Measurements from ENCODE around the gene C1QTNF1. TPM values are rescaled to one million over a fixed set of nuclear protein-coding genes. Genes with fewer than 3 reads are reported as not detected.

The C1QTNF1 gene
- total RNA-seq, 1 donor, result 13.8 TPM

DNA sequence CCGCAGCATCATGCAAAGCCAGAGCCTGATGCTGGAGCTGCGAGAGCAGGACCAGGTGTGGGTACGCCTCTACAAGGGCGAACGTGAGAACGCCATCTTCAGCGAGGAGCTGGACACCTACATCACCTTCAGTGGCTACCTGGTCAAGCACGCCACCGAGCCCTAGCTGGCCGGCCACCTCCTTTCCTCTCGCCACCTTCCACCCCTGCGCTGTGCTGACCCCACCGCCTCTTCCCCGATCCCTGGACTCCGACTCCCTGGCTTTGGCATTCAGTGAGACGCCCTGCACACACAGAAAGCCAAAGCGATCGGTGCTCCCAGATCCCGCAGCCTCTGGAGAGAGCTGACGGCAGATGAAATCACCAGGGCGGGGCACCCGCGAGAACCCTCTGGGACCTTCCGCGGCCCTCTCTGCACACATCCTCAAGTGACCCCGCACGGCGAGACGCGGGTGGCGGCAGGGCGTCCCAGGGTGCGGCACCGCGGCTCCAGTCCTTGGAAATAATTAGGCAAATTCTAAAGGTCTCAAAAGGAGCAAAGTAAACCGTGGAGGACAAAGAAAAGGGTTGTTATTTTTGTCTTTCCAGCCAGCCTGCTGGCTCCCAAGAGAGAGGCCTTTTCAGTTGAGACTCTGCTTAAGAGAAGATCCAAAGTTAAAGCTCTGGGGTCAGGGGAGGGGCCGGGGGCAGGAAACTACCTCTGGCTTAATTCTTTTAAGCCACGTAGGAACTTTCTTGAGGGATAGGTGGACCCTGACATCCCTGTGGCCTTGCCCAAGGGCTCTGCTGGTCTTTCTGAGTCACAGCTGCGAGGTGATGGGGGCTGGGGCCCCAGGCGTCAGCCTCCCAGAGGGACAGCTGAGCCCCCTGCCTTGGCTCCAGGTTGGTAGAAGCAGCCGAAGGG lies 24.2 kb downstream of the C1QTNF1 start:
- Histone ChIP-seq H3K4me3 (ENCODE audit: insufficient read depth, low read length) (no peak overlapping the region), H3K4me2 (ENCODE audit: insufficient read depth, low read length) (peak overlapping the region; percentile 23)

GRCh38 chr17:79048826-79049755 lies 25.1 kb downstream of the C1QTNF1 start:
- no peaks in the 10 kb centered on the region for H3K36me3 ChIP-seq (ENCODE audit: insufficient read depth, low read length)
- TF ChIP-seq CTCF (IDR thresholded peaks at IDR 0.05; ENCODE audit: extremely low read depth, low read depth, low read length), result no peak
- H4K20me1 ChIP-seq (ENCODE audit: insufficient read depth, low read length), result no peaks in the 10 kb centered on the region
- H3K27me3 ChIP-seq (ENCODE audit: insufficient read depth, low read length), result peaks cover 27% of the 10 kb centered on the region
- H3K4me3 ChIP-seq (ENCODE audit: insufficient read depth, low read length), result no peak overlapping the region
- no peak overlapping the region for H3K27ac ChIP-seq (ENCODE audit: low read depth, low read length)
- no peak overlapping the region for H3K4me2 ChIP-seq (ENCODE audit: insufficient read depth, low read length)
- H3K4me1 ChIP-seq (ENCODE audit: insufficient read depth, low read length), result peaks cover 11% of the 10 kb centered on the region
- H3K9me3 ChIP-seq (ENCODE audit: low read depth, low read length), result no peaks in the 10 kb centered on the region
- H2AFZ ChIP-seq (ENCODE audit: low read length), result no peak overlapping the region
- peak; percentile 64 for DNase-seq (ENCODE audit: insufficient read length, low spot score, missing footprints)
- no peaks in the 10 kb centered on the region for H3K79me2 ChIP-seq (ENCODE audit: insufficient read depth, low read length)

More for the DNA sequence above, 24.2 kb downstream of the C1QTNF1 start:
- H3K27me3 ChIP-seq (ENCODE audit: insufficient read depth, low read length), result peaks cover 27% of the 10 kb centered on the region
- no peaks in the 10 kb centered on the region for H3K79me2 ChIP-seq (ENCODE audit: insufficient read depth, low read length)
- H2AFZ ChIP-seq (ENCODE audit: low read length), result no peak overlapping the region
- TF ChIP-seq CTCF (IDR thresholded peaks at IDR 0.05; ENCODE audit: extremely low read depth, low read depth, low read length), result no peak
- H4K20me1 ChIP-seq (ENCODE audit: insufficient read depth, low read length), result no peaks in the 10 kb centered on the region
- no peak overlapping the region for H3K27ac ChIP-seq (ENCODE audit: low read depth, low read length)
- H3K4me1 ChIP-seq (ENCODE audit: insufficient read depth, low read length), result peaks cover 11% of the 10 kb centered on the region
- no peaks in the 10 kb centered on the region for H3K36me3 ChIP-seq (ENCODE audit: insufficient read depth, low read length)
- peak; percentile 75 for DNase-seq (ENCODE audit: insufficient read length, low spot score, missing footprints)
- H3K9me3 ChIP-seq (ENCODE audit: low read depth, low read length), result no peaks in the 10 kb centered on the region

GRCh38 chr17:79049821-79050220 lies 25.9 kb downstream of the C1QTNF1 start:
- H3K79me2 ChIP-seq (ENCODE audit: insufficient read depth, low read length), result no peaks in the 10 kb centered on the region
- TF ChIP-seq CTCF (IDR thresholded peaks at IDR 0.05; ENCODE audit: extremely low read depth, low read depth, low read length), result no peak
- H2AFZ ChIP-seq (ENCODE audit: low read length), result no peak overlapping the region
- DNase-seq (ENCODE audit: insufficient read length, low spot score, missing footprints), result peak; percentile 34
- H4K20me1 ChIP-seq (ENCODE audit: insufficient read depth, low read length), result no peaks in the 10 kb centered on the region
- no peak overlapping the region for H3K4me3 ChIP-seq (ENCODE audit: insufficient read depth, low read length)
- H3K27me3 ChIP-seq (ENCODE audit: insufficient read depth, low read length), result peaks cover 25% of the 10 kb centered on the region
- H3K36me3 ChIP-seq (ENCODE audit: insufficient read depth, low read length), result no peaks in the 10 kb centered on the region
- H3K27ac ChIP-seq (ENCODE audit: low read depth, low read length), result no peak overlapping the region
- H3K9me3 ChIP-seq (ENCODE audit: low read depth, low read length), result no peaks in the 10 kb centered on the region
- peaks cover 11% of the 10 kb centered on the region for H3K4me1 ChIP-seq (ENCODE audit: insufficient read depth, low read length)
- no peak overlapping the region for H3K4me2 ChIP-seq (ENCODE audit: insufficient read depth, low read length)
